HL-60/S4 (cell line): ENCODE results near the gene CNTNAP5.

Source experiments
- in situ Hi-C: fragments of 300-500 bp; cut with MboI; formaldehyde crosslinking; loops from 2 replicates; pipeline ENCODE4 v1.14.3; 2022; ENCODE audit warnings: low sequenced_read_pairs

Gene CNTNAP5

DNA sequence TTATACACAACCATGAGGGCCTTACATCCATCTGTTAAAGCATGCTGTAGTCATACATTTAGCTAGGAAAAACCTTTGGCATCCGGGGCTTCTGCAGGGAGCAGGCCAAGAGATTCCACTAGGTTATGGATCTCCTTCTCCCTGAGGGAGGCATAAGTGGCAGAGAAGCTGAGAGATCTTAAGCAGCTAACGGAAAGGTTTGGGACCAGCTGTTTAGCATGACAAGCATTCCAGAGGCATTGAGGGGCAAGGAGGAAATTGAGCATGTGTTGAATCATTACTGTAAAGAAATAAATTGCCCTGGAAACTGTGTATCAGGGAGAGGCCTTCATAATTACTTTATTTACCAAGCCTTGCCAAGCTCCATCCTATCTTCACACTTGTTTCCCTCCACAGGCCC lies 643.1 kb downstream of the CNTNAP5 start:
- in situ Hi-C loops: no loop called here

DNA sequence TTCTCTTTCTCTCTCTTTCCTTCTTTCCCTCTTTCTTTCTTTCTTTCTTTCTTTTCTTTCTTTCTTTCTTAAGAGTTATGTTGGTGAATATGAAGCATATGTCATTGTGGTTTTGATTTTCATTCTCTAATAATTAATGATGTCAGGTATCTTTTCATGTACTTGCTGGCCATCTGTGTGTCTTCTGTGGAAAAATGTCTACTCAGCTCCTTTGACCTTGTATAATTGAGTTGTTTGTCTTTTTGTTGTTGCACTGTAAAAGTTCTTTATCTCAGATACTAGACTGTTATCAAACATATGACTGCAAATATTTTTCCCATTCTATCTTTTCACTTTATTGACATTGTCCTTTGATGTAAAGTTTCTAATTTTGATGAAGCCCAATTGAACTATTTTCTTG lies 645.1 kb downstream of the CNTNAP5 start:
- in situ Hi-C loops: no loop called here

DNA sequence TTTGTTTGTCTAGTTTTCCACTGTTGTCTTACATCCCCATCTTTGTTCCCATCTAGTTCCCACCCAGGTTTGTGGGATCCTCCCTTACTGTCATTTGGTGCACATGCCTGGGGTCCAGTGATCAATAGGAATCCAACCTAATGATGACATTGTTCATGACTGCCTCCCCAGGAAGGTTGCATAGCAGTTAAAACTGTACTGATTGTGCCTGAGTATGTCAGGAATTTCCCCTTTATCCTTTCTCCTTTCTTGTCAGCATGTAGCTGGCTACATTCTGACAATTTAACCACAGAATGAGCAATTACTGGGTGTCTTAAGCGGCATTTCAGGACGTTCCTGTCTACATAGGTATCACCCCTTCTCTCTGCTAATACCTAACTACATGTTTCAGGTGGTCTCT lies 653.0 kb downstream of the CNTNAP5 start:
- in situ Hi-C loops: no loop called here

DNA sequence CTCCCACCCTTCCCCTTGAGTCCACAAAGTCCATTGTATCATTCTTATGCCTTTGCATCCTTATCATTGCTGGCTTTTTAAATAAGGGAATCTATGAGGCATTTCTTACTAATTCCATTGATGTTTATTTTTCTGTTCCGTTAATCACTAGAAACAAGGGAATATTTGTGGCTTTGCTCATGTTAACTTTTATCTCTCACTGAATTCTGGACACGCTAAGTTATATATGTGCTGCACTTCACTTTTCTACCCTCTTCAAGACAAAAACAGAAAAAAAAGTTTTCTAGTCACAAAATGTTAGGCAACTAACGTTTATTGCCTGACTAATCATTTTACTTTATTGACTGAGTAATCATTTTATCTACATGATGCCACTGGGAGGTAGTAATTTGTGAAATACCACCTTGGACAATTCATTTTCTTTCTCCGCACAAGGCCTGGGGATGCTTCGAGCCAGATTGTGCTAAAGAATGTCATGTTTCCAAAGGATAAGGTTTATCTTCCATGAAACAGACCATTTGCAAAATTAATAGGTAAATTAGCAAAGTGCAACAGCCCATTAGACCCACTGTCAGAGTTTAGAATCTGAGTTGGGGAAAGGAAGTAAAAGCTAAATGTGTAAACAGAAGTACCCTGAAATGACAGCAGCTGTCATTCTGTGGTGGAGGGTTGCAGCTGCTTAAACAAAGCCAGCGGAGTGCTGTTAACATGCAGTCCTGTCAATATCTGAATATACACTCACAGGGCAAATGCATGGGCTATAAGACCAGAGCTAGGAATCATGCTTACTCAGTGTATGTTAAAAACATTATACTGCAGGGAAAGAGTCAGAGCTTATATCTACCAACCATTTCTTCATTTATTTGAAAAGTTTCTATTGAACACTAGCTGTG lies 658.7 kb downstream of the CNTNAP5 start:
- in situ Hi-C loops: no loop called here

DNA sequence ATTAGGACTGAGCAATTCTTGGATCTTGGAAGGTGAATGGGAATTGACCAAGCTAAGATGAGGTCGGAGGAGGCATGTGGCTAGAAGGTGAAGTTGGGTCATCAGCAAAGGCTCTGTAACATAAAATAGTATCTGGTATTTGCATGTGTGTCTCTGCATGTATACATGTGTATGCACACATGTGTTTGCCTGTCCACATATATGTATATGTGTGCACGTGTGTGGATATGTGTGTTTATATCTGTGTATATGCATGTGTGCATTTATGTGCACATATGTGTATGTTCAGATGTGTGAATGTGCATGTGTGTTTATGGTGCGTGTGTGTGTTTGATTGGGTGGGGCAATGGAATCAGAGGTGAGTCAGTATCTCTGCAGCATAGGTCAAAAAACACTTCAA lies 664.3 kb downstream of the CNTNAP5 start:
- in situ Hi-C loops: no loop called here

DNA sequence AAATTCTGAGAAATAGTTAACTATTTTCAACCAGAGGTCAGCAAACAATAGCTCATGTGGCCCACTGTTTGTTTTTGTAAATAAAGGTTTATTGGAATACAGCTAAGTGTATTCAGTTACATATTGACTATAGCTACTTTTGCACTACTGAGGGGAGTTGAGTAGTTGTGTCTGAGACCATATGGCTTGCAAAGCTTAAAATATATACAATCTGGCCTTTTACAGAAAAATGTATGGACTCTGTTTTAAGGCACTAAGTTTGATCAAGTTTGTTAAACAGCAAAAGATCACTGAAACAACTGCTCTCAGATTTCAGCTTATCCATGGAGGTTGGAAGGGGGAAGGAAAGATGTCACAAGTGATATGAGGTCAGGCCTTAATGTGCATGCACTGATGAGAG lies 667.1 kb downstream of the CNTNAP5 start:
- in situ Hi-C loops: no loop called here

DNA sequence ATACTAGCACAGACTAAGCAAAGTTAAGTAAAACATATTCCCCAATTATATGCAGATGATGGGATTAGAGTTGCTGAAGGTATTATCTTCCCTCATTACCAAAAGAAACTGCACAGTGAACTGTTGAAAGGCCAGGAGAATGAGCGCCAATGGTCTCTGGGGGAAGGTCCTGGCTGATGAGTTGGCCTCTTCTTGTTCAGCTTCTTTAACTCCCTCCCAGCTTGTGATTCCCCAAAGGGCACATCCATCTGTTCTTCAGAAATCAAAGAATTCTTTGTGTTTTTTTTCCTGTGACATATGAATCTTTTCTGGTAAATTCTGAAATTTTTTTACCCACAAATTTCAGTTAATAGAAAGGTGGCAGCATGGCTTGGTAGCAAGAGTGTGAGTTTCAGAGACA lies 667.6 kb downstream of the CNTNAP5 start:
- in situ Hi-C loops: no loop called here

DNA sequence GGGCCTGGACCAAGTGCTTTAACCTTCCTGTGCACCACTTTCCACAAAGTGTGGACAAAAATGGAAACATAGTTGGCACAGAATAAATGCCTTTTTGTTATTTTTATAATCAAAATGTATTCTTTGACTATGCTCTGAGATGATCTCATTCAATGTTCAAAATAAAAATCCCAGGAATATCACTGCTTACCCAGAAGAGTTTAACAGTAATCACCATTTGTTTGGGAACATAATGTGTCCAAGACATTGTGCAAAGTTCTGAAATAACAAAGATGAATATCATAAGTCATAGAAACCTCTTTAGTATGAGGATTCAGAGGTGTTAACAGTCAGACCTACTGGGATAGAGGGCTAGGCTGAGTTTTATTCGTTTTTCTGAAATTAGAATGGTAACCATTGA lies 668.1 kb downstream of the CNTNAP5 start:
- in situ Hi-C loops: no loop called here

DNA sequence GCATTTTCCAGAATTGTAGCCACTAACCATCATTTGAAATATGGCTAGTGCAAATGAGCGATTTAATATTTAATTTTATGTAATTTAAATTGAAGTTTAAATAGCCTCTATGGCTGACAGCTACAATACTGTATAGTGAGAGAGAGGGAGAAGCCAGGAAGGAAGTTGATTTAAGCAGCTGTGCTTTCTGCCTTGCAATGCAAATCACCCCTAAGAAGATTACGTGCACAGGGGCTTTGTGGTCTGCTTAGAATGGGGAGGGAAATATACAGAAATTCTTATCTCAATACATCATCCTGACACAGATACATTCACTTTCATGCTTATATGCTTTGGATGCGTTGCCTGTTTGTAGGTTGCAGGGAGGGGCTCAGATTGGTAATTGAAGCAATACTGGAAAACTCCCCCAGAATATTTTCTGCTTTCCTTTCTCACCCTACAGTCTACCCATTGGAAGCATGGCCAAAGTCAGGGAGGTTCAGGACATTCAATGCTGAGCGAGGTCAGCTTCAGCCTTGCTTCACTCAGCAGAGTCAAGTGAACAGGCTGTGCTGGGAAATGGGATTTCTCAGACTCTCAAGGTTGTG lies 674.0 kb downstream of the CNTNAP5 start:
- in situ Hi-C loops: no loop called here

DNA sequence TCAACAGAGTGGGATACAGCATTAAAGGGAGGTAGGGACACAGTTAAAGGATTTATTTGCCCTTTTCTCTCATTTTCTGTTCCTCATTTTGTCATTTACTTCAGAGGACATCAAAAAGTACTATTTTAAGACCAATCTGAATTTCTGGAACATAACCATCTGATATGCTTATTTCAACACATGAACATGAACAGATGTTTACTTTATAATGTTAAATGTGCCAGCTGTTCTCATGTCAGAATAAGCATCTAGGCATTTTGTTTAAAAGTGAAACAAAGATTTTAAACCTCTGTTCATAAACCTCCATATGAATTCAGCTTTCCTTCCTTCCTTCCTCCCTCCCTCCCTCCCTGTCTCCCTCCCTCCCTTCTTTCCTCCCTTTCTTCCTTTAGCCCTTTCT lies 677.7 kb downstream of the CNTNAP5 start:
- in situ Hi-C loops: no loop called here

DNA sequence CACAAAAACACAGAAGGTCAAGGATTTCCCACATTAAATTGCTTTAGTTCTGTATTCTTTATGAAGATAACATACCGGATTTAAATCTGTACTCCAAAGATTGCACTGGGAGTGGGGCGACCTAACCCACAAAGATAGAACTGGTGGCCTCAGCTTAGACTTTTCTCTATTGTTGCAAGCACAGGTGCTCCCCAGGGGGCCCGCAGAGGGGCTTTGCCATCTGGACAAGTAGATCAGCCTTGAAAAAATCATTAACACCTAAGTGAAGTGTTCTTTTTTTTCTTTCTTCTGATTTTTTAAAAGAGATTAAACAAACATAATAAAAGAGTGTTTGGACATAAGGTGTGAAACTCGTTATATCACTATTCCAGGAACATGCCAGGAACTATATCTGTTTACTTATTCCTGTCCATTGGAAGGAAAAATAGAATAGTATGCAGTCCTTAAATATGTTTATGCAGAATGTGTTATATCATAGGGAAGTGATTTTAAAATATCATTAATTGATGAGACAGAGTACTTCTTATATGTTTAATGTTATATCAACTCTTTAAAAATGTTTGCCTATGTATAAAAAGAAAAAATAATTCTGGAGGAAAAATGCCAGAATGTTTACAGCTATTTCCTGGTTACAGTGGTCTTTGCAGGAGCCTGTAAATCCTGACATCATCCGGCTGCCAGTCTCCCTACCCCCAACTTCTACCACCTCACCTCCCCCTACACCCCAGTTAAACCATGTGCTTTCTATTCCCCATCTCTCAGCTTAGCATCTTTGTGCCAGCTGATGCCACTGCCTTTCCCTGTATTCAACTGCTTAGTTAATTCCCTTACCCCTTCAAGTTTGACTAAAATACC lies 679.2 kb downstream of the CNTNAP5 start:
- in situ Hi-C loops: no loop called here

DNA sequence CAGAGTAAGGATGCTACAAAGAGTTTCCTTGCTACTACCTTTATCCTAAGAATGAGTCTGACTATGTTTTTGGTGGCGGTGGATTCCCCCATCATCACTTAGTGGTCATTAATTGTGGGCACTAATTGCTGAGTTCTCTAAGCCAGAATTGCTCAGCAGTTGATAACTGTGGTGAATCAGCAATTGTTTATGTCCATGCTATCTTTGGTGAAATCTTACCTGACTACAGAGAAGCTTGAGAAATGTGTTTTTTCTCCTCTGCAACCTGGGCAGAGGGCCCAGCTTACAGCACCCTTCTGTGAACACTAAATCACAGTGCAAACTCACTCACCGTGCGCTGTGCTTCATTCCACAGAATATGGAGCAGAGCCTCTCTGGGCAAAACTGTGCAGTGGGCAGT lies 683.6 kb downstream of the CNTNAP5 start:
- in situ Hi-C loops: no loop called here

DNA sequence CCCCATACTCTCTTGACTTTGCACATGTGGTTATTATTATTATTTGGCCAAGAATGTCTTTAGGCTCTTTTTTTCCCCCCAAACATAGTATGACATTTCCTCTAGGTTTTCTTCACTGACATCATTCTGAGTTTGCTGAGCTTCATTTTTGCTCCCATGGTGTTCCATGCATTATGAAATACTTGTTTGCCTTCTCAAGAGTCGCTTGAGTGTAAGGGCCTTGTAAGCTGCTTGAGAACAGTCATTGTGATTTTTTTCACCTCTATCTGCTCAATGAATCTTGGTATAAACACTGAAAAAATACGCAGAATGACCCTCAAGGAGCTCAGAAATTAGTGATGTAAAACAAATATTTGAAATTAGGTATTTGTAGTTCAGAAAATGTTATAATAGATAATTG lies 688.9 kb downstream of the CNTNAP5 start:
- in situ Hi-C loops: no loop called here

DNA sequence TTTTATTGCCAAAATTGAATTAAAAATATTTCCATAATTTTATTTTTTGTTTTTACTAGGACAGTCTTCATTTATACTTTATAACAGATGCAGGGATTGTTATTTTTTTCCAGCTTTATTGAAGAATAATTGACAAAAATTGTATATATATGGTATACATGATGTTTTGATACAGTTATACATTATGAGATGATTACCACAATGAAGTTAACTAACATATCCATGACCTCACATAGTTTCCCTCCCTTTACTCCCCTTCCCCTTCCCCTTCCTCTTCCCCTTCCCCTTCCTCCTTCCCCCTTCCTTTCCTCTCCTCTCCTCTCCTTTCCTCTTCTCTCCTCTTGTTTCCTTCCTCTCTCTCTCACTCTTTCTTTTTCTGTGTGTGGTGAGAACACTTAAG lies 700.1 kb downstream of the CNTNAP5 start:
- in situ Hi-C loops: no loop called here

DNA sequence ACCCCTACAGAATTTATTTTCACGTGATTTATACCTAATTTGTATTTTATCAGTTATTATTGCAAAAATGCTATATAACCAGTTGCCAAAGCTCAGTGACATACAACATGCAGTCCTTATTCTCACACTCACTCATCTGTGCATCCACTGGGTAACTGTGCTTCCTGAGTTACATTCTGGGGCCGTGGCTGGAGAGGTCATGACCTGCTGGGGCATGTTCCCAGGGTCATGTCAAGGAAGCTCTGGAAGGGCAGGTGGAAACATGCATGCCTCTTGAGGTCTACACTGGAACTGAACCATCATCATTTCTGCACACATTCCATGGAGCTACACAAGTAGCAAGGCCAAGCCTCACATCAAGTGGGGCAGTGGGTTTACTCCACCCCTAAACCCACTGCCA lies 715.5 kb downstream of the CNTNAP5 start:
- in situ Hi-C loops: no loop called here

DNA sequence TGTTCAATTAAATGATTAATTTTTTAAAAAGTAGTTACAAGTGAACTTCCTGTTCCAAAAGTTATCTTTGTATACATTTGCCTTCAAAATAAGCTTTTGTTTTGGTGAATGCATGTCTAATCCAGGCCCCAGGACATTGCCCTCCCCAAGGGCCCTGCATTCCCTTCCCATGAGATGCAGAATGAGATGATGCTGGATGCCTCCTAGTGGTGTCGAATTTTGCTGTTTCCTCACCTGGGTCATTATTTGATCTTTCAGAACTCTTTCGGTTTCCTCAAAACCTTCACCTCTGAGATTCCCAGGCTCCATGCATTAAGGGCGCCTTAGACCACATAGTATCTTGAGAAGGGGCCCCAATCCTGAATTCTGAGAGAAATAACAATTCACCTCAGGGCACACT lies 728.8 kb downstream of the CNTNAP5 start:
- in situ Hi-C loops: no loop called here

DNA sequence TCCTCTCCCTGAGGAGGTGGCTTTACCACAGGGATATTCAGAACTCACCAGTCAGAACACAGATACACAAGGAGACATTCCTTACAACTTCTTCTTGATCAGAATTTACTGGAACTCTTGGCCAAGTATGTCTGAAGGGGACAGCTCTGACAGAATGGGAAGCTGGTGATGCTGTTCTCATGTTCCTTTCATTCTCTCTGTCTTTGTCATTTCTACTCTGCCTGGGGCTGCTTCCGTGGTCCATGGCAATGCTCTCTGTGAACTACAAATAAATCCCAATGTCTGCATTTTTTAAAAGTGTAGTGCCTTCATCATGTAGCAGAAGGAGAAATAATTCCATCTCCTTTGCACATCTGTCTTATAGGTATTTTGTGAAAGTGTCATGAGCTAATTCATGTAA lies 730.3 kb downstream of the CNTNAP5 start:
- in situ Hi-C loops: no loop called here

DNA sequence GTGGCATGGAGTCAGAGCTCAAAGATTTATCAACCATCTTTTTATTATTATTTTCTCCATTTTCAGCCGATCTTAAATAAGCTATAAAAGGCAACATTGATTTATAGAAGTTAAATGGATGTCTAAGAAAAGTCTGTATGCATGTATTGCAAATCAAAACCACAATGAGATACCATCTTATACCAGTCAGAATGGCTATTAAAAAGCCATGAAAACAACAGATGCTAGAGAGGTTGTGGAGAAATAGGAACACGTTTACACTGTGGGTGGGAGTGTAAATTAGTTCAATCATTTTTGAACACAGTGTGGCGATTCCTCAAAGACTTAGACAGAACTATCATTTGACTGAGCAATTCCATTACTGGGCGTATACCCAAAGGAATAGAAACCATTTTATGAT lies 731.0 kb downstream of the CNTNAP5 start:
- in situ Hi-C loops: no loop called here

DNA sequence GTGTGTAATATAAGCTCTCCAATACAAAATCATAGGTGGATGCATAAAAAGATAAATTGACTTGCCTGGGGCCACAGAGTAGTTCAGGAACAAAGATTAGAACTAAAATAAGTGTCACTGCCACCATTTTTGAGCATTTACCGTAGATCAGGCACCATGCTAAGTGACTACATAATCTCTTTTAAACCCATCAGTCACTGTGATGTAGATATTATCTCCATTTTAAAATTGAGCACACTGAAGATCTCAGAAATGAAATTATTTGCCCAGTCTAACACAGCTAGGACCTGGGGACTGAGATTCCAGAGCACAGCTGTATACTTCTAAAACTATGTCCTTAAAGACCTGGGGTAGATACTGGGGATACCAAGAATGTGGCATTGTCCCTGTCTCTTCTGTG lies 737.3 kb downstream of the CNTNAP5 start:
- in situ Hi-C loops: no loop called here

DNA sequence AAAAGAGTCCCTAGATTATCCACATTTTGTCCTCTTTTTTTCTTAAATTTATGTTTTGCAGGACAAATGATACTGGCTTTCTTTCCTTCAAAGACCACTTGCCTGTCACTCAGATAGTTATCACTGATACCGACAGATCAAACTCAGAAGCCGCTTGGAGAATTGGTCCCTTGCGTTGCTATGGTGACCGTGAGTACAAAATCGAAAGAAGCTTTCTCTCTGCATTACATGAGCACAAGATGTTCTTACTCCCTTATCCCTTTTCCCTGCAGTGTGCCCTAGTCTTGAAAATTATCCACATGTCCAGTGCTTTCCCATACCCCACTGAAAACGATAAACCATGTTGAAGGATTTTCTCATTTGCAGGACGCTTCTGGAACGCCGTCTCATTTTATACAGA lies 738.5 kb downstream of the CNTNAP5 start:
- in situ Hi-C loops: no loop called here

DNA sequence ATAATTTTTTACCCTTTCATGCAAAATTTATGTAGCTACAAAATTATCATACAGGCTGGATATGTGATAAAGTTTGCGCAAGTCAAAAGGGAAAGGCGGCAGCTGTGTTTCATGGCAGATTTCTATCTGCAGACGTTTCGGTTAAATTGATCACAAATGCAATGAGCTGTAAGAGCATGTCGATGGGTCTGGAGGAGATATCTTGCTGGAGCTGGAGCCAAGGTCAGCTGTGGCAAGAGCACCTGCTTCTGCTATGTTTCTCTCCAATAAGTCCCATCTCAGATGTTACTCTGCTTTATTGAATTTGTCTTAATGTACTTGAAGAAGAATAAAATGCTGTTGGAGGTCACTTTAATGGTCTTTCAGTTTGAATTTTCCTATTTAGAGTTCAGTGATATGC lies 749.7 kb downstream of the CNTNAP5 start:
- in situ Hi-C loops: no loop called here

DNA sequence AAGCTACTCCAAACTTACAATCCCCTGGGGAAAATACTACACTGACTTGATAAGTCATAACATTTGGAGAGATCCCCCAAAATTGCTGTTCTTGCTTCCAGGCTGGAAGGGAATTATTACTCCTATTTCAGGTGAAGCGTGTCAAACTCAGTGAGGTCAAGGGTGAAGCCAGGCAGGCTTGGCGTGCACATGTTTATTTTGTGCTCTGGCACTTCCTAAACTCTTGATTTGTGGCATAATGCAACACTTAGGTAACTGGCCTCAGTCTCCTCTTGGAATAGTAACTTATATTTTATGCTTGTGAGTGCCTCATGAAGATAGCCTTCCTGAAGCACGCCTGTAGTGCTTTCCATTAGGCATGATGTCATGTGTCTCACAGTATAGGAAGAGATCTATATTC lies 751.2 kb downstream of the CNTNAP5 start:
- in situ Hi-C loops: no loop called here
